Caco-2 (cell line): Measurements from ENCODE around the gene ZNF532. TPM values are rescaled to one million over a fixed set of nuclear protein-coding genes. Genes with fewer than 3 reads are reported as not detected.

Source experiments
- BruUV-seq: library from RNA; stranded (reverse); fragments of 400-500 nt; replicated peaks from 2 replicates; lab custom pipeline; 2021; lab: Mats Ljungman, UMichigan
- CTCF ChIA-PET: fragments of 300-600 bp; sonication (Branson Sonifier 250); formaldehyde crosslinking; loops from one replicate; lab custom pipeline; 2022; ENCODE audit warnings: antibody characterized with exemption; lab: Charles Lee
- POLR2A ChIA-PET: fragments of 300-600 bp; sonication (Branson Sonifier 250); formaldehyde crosslinking; loops from one replicate; lab custom pipeline; 2022; ENCODE audit warnings: antibody characterized with exemption; lab: Charles Lee
- DNase-seq, 2 experiments: peaks; one replicate each; pipeline versions ENCODE4 v3.0.0 to v3.0.0-alpha.2; 2020 to 2022
- H3K27me3 ChIP-seq: replicated peaks from 2 replicates; pipeline ENCODE4 v1.6.0; 2011; ENCODE audit warnings: low read length; ENCODE audit not compliant: control insufficient read depth, insufficient read depth
- H3K36me3 ChIP-seq: 2 replicates; pipeline ENCODE4 v1.5.1; 2011; ENCODE audit warnings: low read length; ENCODE audit not compliant: control insufficient read depth, insufficient read depth
- H3K4me1 ChIP-seq: fragments of 250-450 bp; sonication (Bioruptor Pico); 2 replicates; pipeline ENCODE4 v1.5.1; 2020; ENCODE audit warnings: mild to moderate bottlenecking
- H3K4me3 ChIP-seq: 2 replicates; pipeline ENCODE4 v1.5.1; 2011; ENCODE audit warnings: low read depth, mild to moderate bottlenecking, control low read depth, low read length
- H3K9me3 ChIP-seq: fragments of 250-450 bp; sonication (Bioruptor Pico); 2 replicates; pipeline ENCODE4 v1.5.1; 2020; ENCODE audit warnings: mild to moderate bottlenecking, moderate library complexity
- H3K27ac Mint-ChIP-seq: one replicate; pipeline ENCODE4 v1.8.0; 2022; ENCODE audit warnings: mixed read lengths; ENCODE audit not compliant: unreplicated experiment
- H3K27me3 Mint-ChIP-seq: one replicate; pipeline ENCODE4 v1.8.0; 2022; ENCODE audit warnings: mixed read lengths; ENCODE audit not compliant: insufficient read depth, unreplicated experiment
- H3K36me3 Mint-ChIP-seq: one replicate; pipeline ENCODE4 v1.8.0; 2022; ENCODE audit warnings: mild to moderate bottlenecking, mixed read lengths; ENCODE audit not compliant: insufficient read depth, unreplicated experiment
- H3K4me1 Mint-ChIP-seq: one replicate; pipeline ENCODE4 v1.8.0; 2022; ENCODE audit warnings: low read depth, mixed read lengths; ENCODE audit not compliant: unreplicated experiment
- H3K4me3 Mint-ChIP-seq: one replicate; pipeline ENCODE4 v1.8.0; 2022; ENCODE audit warnings: mild to moderate bottlenecking, moderate library complexity, mixed read lengths; ENCODE audit not compliant: unreplicated experiment
- H3K9me3 Mint-ChIP-seq: one replicate; pipeline ENCODE4 v1.8.0; 2022; ENCODE audit warnings: mixed read lengths; ENCODE audit not compliant: unreplicated experiment
- CTCF ChIP-seq, 2 experiments: fragments of 200-600 bp in 1 of 2; IDR thresholded peaks; 1 replicate in 1 of 2; 2 replicates in 1 of 2; pipeline versions ENCODE4 v1.5.1 to v1.8.0; 2011 to 2022; ENCODE audit warnings: antibody characterized with exemption in 1 of 2, control low read depth in 1 of 2, inconsistent platforms in 1 of 2, low read depth in 1 of 2, low read length in 1 of 2, mild to moderate bottlenecking in 1 of 2, moderate library complexity in 1 of 2; ENCODE audit not compliant: insufficient read depth in 1 of 2, severe bottlenecking in 1 of 2, unreplicated experiment in 1 of 2
- intact Hi-C: fragments of 100-400 bp; cut with micrococcal nuclease; formaldehyde crosslinking; loops from one replicate; pipeline ENCODE4 v1.10.0; 2022; ENCODE audit not compliant: unreplicated experiment
- total RNA-seq: library from RNA; stranded (reverse); gene quantifications from 2 replicates; pipeline ENCODE4 v1.2.3, GENCODE V29; 2022

ZNF532 gene
- total RNA-seq, 1 experiment from 2014 or later = 32.7 TPM

GRCh38 chr18:58843688-58844035 is 21.0 kb upstream of the ZNF532 start:
- no TSS peak for BruUV-seq
- Histone ChIP-seq H3K9me3 (no peaks in the 10 kb centered on the region), H3K27me3 (no peaks in the 10 kb centered on the region), H3K36me3 (no peaks in the 10 kb centered on the region), H3K4me1 (no peaks in the 10 kb centered on the region), H3K4me3 (no peak overlapping the region)
- TF ChIP-seq CTCF (IDR thresholded peaks at IDR 0.05; ENCODE audit: insufficient read depth in 1 of 2, low read depth in 1 of 2, low read length in 1 of 2, severe bottlenecking in 1 of 2, unreplicated experiment in 1 of 2) = no peak
- Mint-ChIP-seq H3K27me3 (no peaks in the 10 kb centered on the region), H3K36me3 (no peaks in the 10 kb centered on the region), H3K9me3 (no peaks in the 10 kb centered on the region), H3K27ac (no peak overlapping the region), H3K4me3 (no peak overlapping the region), H3K4me1 (no peaks in the 10 kb centered on the region)
- ChIA-PET POLR2A (no interaction called here), CTCF (no interaction called here)
- DNase-seq = no peak
- intact Hi-C loops = no loop called here

- Histone ChIP-seq H3K27me3 (no peaks in the 10 kb centered on the region), H3K36me3 (no peaks in the 10 kb centered on the region), H3K9me3 (no peaks in the 10 kb centered on the region), H3K4me3 (no peak overlapping the region), H3K4me1 (no peaks in the 10 kb centered on the region)
- CTCF ChIA-PET = no interaction called here
- DNase-seq = no peak
- BruUV-seq = no TSS peak
- H3K4me1 Mint-ChIP-seq = no peaks in the 10 kb centered on the region
- intact Hi-C loops = no loop called here
- TF ChIP-seq CTCF (IDR thresholded peaks at IDR 0.05; ENCODE audit: insufficient read depth in 1 of 2, low read depth in 1 of 2, low read length in 1 of 2, severe bottlenecking in 1 of 2, unreplicated experiment in 1 of 2) = no peak
- H3K27ac Mint-ChIP-seq = no peak overlapping the region
- H3K27me3 Mint-ChIP-seq = no peaks in the 10 kb centered on the region
- no peak overlapping the region for H3K4me3 Mint-ChIP-seq
- H3K9me3 Mint-ChIP-seq = no peaks in the 10 kb centered on the region
- POLR2A ChIA-PET = no interaction called here
- H3K36me3 Mint-ChIP-seq = no peaks in the 10 kb centered on the region
Observed at GRCh38 chr18:58844871-58845270, 19.8 kb upstream of the ZNF532 start.

GRCh38 chr18:58845928-58846724 is 18.6 kb upstream of the ZNF532 start:
- intact Hi-C loops = no loop called here
- CTCF ChIA-PET = no interaction called here

More at GRCh38 chr18:58845928-58846724, 18.6 kb upstream of the ZNF532 start:
- no peak overlapping the region for H3K27ac Mint-ChIP-seq
- H3K4me3 ChIP-seq = no peak overlapping the region
- no peak overlapping the region for H3K4me3 Mint-ChIP-seq
- no peaks in the 10 kb centered on the region for H3K4me1 Mint-ChIP-seq
- H3K27me3 Mint-ChIP-seq = no peaks in the 10 kb centered on the region
- no TSS peak for BruUV-seq
- POLR2A ChIA-PET = no interaction called here
- DNase-seq = no peak
- H3K36me3 Mint-ChIP-seq = no peaks in the 10 kb centered on the region
- no peaks in the 10 kb centered on the region for H3K27me3 ChIP-seq
- H3K9me3 Mint-ChIP-seq = no peaks in the 10 kb centered on the region
- no peaks in the 10 kb centered on the region for H3K9me3 ChIP-seq
- TF ChIP-seq CTCF (IDR thresholded peaks at IDR 0.05; ENCODE audit: insufficient read depth in 1 of 2, low read depth in 1 of 2, low read length in 1 of 2, severe bottlenecking in 1 of 2, unreplicated experiment in 1 of 2) = no peak
- no peaks in the 10 kb centered on the region for H3K4me1 ChIP-seq
- H3K36me3 ChIP-seq = no peaks in the 10 kb centered on the region
